Middle frontal gyrus (tissue), 1 donor: Measurements from ENCODE around the gene SORBS2.
"Not testable (repeated sequence)": the region's sequence is repeated elsewhere in the genome, so short reads cannot be mapped to it uniquely, and the experiment has no call there.

Experiments
- DNase-seq: peaks from one replicate; pipeline ENCODE4 v3.0.0-alpha.2; 2015; ENCODE audit warnings: low spot score; ENCODE audit errors: extremely low spot score

The SORBS2 gene

DNA sequence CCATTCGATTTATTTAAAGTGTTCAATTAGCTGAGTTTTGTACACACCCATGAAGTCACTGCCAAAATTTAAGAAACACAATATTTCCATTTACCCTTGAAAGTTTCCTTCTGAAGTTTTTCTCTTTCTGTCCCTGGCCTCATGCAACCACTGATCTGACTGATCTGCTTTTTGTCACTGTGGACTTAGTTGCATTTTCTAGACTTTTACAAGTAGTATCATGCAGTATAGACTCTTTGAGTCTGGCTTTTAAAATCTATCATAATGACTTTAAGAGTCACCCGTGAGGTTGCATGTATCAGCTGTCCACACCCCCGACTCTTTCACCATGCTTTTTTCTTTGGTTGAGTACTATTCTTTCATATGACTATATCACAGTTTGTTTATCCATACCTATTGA, 247.6 kb downstream of the SORBS2 start:
- DNase-seq: no peak

DNA sequence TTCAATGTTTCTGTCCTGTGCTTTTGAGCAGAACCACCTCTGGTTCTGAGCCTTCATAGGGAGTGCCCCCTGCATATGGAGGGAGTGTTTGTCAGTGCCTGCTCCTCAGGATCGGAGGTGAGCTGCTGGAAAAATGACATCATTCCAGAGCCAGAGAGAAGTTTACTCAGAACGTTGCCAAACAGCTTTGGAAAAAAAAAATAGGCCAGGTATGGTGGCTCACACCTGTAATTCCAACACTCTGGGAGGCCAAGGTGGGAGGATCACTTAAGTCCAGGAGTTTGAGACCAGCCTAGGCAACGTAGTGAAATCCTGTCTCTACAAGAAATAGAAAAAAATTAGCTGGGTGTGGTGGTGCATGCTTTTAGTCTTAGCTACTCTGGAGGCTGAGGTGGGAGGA, 249.5 kb downstream of the SORBS2 start:
- no peak for DNase-seq

DNA sequence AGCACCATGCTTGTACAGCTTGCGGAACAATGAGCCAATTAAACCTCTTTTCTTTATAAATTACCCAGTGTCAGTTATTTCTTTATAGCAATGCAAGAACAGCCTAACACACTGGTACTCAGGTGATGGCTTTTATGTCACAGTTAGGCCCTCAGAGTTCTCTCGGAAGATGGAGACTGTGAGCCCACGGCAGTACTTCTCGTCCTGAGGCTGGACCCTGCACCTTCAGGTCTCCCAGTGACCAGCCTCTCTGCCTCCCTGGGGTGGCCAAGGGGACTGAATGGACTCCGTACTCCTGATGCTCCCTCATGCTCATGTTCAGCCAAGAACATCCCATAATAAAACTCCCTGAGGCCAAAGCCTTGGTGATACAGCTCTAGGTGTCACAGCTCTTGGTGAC, 251.7 kb downstream of the SORBS2 start:
- no peak for DNase-seq

DNA sequence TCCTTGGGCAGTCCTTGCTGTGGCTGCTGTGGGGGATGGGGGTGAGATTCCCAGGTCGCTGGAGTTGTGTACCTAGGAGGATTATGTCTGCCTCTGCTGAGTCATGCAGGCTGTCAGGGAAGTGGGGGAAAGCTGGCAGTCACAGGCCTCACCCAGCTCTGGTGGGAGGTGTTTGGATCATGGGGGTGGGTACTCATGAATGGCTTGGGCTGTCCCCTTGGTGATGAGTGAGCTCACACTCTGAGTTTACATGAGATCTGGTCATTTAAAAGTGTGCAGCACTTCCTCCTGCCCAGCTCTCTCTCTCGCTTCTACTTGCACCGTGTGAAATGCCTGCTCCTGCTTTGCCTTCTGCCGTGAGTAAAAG, 252.1 kb downstream of the SORBS2 start:
- no peak for DNase-seq

DNA sequence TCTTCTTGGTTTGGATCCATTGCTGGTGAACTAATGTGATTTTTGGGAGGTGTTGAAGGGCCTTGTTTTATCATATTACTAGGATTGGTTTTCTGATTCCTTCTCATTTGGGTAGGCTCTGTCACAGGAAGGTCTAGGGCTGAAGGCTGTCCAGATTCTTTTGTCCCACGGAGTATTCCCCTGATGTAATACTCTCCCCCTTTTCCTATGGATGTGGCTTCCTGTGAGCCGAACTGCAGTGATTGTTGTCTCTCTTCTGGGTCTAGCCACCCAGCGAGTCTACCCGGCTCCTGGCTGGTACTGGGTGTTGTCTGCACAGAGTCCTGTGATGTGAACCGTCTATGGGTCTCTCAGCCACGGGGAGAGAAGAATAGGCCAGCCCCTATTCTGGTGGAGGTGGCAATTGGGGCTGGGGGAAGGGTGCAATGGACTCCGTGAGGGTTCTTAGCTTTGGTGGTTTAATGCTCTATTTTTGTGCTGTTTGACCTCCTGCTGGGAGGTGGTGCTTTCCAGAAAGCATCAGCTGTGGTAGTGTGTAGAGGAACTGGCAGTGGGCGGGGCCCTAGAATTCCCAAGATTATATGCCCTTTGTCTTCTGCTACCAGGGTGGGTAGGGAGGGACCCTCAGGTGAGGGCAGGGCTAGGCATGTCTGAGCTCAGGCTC, 252.6 kb downstream of the SORBS2 start:
- not testable (repeated sequence) for DNase-seq

DNA sequence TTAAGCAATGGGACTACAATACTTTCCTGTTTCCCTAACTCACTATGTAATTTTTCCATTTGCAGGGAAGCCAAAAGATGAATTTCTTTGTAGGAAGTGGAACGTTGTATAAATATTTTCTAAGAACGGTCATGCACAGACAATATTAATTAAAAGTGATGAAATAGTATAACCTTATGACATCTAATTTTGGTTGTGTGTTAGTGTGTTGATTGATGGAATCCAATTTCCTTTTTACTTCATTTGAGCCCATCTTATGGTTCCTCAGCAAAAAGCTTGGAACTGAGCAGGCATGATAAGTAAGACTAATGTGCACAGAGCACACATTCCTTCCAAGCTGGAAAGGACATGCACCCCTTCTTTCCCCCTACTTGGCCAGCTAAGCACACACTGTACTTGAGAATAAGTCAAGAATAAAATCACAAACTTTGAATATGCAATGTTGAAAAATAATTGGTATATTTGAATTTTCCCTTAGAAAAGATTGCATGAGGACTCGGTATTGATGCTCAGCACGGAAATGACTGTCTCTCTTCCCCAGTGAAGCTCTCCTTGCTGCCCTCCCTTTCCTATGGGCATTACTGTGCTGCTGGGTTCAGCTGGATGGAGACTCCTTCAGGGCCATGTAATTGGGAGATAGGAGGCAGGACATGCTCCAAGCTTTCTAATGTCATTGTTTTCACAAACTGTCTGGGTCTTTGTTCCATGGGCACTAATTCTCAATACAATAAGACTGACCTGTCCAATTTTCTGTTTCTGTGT, 257.4 kb downstream of the SORBS2 start:
- DNase-seq: no peak

DNA sequence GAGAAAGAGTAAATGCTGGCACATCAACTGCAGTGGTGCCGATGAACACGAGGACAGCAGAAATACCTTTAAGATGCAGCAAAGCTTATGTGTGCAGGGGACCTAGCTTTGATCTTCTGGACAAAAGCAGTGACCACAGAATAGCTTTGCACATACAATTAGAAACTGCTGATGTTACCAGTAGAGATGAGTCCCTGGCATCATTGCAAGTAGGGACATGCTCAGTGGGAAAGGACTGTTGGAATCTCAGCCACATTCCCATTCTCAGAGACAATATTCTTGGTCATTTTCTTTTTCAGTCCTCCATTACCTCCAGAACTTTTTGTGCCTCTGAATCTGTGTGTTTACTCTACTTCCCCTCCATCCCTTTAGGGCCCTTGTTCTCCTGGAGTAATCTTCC, 259.7 kb downstream of the SORBS2 start:
- no peak for DNase-seq

DNA sequence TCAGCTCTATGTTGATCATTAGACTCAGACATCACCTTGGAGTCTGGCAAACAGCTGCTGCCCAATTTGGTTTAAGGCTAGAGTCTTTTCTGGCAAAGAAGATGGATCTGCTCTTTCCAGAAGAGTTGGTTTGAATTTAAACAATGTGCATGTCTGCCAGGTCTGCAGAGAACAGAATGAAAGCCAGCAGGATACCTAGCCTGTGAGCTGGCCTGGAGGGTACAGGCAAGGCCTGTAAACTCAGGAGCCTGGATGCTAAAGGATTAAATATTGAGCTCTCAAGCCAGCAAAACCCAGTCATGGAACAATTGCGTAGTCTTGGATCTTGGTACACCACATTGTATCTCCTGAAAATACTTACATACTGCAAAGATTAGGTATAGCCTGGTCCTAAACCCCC, 261.1 kb downstream of the SORBS2 start:
- no peak for DNase-seq

DNA sequence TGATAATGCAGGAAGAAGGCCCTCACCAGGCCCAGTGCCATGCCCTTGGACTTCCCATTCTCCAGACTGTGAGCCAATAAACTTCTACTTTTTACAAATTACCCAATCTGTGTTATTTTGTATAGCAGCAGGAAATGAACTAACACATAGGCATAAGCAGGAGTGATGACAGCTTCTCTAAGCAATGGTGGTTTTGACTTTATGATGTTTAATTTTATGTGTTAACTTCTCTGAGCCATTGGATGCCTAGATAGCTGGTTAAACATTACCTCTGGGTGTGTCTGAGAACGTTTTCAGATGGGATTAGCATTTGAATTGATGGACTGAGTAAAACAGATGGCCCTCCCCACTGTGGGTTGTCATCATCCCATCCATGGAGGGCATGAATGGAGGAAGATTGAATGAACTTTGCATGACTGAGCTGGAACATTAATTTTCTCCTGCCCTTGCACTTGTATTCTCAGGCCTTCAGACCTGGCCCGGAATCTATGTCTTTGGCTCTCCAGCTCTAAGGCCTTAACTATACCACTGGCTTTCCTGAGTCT, 262.8 kb downstream of the SORBS2 start:
- no peak for DNase-seq

DNA sequence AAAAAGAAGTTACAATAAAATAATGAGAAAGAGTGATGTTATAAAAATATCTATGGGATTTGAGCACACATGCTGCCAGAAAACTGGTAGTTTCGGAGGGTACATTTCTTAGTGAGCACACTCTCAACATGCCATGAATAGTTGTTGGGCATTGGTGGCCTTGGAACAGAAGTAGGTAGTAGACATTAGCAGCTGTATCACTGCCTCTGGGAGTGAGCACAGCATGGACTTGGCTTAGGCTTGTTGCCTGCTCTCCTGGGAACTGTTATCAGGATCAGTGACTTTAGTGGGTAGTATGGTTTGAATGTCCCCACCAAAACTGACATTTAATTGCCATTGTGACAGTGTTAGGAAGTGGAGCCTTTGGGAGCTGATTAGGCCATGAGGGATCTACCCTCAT, 263.4 kb downstream of the SORBS2 start:
- DNase-seq: no peak

DNA sequence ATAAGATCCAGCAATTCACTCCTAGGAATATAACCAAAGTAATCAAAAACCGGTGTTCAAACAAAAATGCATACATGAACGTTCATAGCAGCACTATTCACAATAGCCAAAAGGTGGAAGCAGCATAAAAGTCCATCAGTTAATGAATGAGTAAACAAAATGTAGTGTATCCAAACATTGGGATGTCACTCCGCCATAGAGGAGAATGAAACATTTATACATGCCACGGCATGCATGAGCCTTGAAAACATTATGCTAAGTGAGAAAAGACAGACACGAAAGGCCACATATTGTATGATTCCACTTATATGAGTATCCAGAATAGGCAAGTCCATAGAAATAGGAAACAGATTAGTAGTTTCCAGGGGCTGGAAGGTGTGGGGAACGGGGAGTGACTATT, 265.7 kb downstream of the SORBS2 start:
- DNase-seq: no peak

DNA sequence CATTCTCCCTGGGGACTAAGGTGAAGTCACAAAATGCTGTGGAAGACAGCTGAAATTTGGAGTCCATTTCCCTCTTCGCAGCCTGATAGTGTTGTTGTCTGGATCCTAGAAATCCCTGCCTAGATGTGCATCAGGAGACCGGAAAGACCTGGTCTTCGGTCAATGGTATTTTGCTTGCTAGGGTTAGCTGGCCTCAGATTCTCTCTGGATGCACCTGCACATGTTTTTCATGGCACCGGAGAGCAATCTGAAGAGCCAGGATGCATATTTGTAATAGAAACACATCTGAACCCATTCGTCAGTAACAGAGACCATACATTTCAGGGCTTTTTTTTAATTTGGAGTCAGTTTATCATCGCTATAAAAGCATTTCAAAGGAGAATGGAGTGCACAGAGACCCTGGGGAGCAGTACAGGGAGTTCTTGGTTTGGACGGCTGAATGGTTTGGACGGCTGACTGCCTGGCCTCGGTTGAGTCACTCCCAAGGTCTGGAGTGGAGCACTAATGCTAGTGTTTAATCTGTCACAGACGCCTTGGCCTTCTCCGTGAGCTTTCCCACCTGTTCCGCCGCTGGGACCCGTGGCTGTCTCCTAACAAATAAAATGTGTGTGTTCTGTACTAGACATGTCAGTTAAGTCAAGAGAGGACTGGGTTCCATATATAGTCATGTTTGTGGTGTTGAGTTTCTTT, 269.2 kb downstream of the SORBS2 start:
- no peak for DNase-seq

DNA sequence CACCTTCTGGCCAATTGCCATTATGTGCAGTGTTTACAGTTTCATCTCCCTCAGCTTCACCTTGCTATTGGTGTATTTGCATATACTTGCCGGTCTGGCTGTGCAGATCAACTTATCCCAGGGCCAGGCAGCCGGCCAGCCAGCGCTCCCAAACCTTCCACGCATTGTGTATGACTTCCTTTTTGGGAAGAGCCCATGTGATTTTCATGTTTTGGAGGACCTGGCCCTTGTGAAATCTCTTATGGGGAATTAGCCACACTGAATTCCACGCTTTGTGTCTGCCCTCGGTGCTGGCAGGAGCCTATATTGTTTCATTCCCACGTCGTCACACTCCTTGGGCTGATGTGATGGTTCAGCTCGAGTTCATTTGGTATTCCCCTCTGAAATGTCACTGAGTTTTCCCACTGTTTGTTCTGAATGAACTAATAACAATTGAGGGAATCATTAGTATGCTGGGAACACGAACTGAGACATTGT, 270.7 kb downstream of the SORBS2 start:
- no peak for DNase-seq

DNA sequence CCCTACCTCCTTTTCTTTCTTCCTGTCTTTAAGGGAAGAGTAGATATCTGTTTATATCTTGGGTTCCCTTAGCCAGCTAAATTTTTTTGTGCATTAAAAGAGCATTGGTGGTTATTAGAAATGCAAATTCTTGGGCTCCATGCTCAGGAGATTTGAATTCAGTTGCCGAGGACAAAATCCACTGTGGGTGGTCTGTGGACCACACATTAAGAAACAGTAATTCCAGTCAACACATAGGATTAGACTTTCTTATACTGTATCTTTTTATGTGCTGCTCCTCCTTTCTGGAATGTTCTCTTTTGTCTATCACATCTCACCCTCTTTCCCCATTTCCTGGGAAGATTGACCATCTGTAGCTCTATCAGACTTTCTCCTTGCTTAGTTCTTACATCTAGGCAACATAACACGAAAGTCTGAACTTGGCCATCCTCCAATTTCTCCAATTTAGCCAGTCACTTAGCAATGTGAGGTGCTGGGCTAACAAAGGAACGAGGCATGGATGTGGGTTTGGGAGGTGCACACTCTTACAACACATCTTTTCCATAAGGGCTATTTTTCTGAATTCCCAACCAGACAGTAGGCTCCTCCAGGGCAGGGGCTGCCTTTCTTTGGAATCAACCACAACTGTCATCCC, 271.4 kb downstream of the SORBS2 start:
- no peak for DNase-seq

DNA sequence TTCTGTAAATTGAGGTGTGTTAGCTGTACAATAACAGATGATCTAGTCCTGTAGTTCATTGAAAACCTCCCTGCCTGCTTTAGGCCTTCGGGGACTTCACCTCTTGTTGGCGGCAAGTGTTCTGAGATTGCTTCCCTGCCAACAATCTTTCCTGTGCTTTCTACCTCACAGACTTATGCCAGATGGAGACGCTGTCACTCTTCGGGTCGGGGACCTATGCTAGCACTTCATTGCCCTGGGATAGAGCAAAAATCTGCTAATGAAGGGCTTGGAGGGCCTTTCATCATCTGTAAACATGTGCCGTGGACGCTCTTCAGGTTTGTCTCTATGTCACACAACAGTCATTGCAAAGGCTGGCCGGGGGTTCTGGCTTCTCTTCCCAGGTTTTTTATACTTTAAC, 272.0 kb downstream of the SORBS2 start:
- DNase-seq: no peak

DNA sequence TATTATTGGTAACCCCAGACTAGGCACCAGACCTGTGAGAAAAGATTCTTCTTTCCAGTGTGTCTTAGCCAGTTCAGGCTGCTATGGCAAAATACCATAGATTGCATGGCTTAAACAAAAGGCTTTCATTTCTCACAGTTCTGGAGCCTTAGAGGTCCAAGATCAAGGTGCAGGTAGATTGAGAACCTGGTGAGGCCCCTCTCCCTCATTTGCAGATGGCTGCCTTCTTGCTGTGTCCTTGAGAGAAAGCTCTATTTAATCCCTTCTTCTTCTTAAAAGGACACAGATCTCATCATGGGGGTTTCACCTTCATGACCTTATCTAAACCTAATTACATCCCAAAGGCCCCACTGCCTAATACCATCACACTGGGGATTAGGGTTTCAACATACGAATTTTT, 273.2 kb downstream of the SORBS2 start:
- DNase-seq: no peak

DNA sequence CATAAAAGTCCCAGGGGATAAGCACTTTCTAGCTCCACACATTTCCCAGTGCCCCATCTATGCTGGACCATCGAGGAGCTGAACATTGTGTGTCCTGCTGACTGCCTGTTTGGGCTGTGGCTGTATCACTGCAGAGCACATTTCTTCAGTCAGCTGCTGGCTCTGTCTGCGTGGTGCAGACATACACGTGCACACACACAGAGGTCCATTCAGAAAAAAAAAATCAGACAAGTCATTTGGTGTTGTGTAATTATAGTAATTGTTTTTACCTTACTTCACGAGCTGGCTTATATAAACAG, 275.6 kb downstream of the SORBS2 start:
- DNase-seq: no peak

DNA sequence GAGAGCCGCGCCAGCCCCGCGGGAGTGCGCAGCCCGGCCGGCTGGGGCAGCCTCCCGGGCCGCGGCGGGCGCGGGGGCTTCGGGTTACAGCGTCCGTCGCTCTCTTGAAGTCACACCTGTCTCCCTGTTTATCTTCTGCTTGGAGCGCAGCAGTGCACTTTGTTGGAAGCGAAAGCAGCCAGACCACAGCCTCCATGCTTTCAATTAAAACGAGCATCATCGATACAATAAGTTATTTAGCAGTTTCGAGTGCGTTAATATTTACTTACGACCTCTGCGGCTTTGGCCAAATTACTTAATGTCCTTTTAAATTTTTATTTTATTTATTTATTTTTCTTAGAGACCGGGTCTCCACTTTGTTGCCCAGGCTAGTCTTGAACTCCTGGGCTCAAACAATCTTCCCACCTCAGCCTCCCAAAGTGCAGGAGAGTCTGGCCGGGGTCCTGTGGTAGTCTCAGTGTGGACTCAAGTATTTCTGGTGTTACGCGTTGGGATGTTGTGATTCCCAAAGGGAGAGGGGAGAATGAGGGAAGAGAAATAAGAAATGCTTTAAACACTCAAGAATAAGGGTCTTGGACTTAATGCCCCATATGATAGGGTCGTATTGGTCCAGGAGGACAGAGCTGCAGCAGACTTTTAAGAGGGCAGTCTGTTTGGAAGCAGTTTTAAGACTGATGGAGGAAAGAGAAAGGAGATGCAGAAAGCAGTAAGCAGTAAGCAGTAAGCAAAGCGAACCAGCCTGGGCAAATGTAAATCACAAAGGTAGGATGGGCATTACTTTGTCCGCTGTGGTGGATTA, 276.2 kb downstream of the SORBS2 start:
- DNase-seq: no peak
